Suppressor macrophage (primary cell): ENCODE measurements around the gene MPZL2.

Experiments used
- DNase-seq, 4 experiments: peaks; one replicate each; pipeline ENCODE4 v3.0.0-alpha.2; 2020 to 2022

MPZL2 gene

GRCh38 chr11:118217575-118217974 lies 46.5 kb downstream of the MPZL2 start:
- peak in 3 of 4 experiments; percentile 23 to 51 (median 39) for DNase-seq

DNA sequence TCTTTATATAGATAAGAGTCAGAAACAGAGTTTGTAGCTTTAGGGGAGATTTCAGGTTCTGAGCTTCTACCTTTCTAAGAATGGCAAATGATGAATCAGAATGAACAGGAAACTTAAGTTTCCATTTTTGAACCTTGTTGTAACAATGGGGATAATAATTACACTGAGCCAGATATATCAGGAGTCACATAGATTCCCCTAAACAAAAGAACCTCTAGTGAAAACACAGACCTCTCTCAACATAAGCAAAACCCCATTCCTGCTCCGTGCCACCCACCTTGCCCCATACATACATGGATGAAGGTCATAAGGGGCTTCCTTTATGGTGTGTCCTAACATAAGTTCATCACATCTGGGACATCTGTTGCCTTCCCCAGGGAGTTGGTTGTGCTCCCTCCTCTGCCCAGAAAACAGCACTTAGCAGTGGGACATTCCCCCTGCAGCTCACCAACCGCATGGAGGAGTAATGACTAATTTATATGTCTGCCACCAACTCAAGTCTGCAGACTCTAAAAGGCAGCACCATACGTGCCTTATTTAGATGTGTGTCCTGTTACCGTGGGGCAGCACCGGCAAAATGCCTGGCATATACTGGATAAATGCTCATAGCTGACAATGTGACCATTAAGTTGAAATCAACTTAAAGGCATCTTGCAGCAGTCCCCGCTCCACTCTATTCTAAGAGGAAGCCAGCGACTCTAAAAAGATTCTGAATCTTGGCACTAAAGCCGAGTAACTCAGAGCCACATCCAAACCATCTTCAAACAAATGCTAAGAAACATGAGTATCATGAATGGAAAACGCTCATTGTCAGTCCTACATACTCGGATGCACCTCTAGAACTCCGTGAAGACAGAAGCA lies 47.2 kb downstream of the MPZL2 start:
- DNase-seq, result peak; percentile 33 to 63 (median 56)

DNA sequence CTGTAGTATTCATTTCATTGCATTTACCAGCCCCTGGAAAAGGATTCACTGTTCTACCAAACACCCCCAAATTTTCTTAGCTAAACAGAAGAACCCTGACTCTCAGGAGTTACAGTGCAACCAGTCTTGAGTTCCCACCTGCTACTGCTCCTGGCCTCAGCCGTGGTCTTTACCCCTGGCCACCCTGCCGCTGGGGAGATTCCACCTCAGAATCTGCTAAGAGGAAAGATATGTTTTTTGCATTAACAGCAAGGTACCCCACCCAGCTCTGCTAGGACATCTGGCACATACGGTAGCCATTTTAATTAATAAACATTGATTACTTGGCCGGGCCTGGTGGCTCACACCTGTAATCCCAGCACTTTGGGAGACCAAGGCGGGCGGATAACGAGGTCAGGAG lies 48.3 kb downstream of the MPZL2 start:
- no peak for DNase-seq

GRCh38 chr11:118215262-118215661 lies 48.8 kb downstream of the MPZL2 start:
- DNase-seq, result peak in 1 of 4 experiments; percentile 53

DNA sequence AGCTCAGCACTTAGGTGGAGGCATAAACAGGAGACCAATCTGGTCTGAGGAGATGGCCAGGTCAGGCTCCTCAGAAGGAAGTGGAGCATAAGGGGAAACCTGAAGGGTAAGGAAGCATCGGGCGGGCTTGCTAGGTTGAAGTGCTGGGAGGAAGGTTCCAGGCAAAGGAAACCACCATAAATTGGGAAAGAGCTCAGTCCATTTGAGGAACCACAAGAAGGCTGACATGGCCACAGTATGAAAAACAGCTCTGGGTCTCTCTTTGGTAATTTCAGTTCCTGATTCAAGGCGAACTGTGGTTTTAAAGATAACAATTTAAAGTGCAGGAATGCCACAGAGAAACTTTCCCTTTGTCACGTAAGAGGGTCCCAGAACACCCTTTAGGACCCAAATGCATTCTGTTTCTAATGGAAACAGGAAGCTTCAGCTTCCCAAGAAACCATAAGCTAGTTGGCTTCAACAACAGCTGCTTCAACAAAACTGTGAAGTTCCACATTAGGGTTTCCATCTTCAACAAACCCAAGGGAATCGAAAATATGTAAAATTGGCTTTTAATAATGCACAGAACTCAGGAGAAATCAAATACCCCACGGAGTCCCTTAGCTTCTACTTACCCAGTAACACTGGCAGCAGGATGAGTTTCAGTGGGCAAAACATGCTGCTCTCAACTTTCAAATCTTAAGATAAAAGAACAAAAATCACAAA lies 49.7 kb downstream of the MPZL2 start:
- DNase-seq, result peak; percentile 84 to 95 (median 94)

GRCh38 chr11:118213781-118214180 lies 50.3 kb downstream of the MPZL2 start:
- DNase-seq, result no peak

- DNase-seq, result no peak
Measured at GRCh38 chr11:118213201-118213600, 50.9 kb downstream of the MPZL2 start.

DNA sequence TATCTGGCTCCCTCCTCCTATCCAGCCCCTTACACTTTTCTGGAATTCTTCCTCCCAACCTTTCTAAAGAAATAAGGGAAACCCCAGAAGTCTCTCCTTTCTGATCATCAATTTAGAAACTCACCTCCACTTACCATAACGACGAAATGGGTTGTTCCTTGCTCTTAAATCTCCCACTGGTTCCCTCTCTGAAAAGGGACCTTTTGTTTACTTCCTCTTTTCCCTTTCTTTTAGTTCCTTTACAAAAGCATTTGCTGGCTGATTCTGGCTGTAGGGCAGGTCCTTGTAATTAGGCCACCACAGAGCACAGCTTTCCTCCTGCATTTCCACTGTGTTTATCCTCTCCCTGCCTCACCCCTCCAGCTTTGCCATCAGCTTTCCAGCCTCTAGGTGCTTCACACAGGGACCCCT lies 51.3 kb downstream of the MPZL2 start:
- DNase-seq, result peak in 3 of 4 experiments; percentile 65 to 84 (median 76)

DNA sequence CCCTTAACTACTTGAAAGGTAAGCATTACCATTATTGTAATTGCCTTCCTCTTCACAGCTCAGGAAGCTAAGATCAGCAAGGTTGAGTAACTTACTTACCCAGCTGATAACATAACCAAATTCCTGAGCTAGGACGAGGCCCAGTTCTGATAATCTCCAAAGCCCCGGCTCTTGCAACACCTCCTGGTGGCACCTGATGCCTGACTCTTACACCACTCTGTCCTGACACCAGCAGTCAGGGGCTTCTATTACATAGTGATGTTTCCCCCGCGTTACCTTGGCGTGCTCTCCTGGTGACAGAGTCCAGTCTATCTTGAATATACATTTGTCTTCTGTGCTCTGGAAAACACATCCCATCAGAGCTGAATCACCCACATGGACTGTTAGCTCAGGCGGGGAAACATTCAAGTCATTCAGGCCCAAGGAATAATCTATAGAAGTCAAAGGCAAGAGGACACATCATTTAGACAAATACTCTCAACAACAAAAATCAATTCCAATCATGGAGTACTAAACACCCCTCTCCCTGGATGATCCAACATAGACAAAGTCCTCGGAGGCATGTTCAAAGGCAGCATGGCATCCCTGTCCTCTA lies 51.9 kb downstream of the MPZL2 start:
- DNase-seq, result peak in 2 of 4 experiments; percentile 21 to 22

GRCh38 chr11:118211006-118211405 lies 53.1 kb downstream of the MPZL2 start:
- no peak for DNase-seq

GRCh38 chr11:118210323-118210722 lies 53.8 kb downstream of the MPZL2 start:
- DNase-seq, result no peak

GRCh38 chr11:118209033-118209432 lies 55.1 kb downstream of the MPZL2 start:
- DNase-seq, result no peak

DNA sequence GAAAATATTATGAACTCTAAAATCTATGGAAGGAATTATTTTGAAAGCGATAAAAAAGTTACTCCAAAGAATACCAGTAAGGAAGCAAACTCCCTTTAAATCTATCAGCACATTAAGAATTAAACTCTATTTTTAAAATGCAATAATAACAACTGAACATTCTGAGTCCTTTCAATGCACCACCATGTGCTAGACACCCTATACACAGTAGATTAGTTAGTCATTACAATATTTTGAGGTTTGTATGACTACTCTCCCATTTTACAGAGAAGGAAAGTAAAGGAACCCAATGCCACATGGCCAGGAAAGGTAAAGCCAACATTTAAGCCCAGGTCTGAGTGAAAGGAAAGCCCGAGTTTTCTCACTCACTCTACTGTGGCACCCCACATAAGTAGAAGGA lies 57.0 kb downstream of the MPZL2 start:
- no peak for DNase-seq

DNA sequence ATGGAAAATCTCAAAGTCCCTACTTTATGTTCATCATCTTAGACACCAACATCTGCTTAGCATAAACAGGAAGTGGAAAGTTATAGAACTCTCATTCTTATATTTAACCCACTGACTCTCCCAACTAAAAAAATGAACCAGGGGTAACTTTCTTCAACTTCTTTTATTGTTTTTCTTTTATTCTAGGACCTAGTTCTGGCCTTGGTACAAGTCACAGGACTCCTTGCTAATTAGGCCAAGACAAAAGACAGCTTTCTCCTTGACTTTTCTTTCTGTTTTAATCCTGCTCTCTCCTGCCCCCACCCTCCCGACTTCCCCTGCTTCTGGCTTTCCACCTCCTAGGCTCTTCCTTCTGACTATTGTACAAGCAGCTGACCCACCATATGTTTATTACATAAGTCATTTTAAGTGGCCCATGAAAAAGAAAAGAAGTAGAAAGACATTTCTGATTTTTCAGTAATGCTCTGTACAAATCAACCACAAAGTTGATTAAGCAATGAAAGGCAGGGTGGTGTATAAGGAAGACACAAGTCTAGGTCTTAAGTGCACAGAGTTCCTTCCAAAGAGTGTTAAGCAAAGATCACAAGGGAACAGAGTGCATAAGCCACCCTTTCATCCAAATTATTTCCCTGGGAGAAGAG lies 57.6 kb downstream of the MPZL2 start:
- peak; percentile 64 to 93 (median 85) for DNase-seq

DNA sequence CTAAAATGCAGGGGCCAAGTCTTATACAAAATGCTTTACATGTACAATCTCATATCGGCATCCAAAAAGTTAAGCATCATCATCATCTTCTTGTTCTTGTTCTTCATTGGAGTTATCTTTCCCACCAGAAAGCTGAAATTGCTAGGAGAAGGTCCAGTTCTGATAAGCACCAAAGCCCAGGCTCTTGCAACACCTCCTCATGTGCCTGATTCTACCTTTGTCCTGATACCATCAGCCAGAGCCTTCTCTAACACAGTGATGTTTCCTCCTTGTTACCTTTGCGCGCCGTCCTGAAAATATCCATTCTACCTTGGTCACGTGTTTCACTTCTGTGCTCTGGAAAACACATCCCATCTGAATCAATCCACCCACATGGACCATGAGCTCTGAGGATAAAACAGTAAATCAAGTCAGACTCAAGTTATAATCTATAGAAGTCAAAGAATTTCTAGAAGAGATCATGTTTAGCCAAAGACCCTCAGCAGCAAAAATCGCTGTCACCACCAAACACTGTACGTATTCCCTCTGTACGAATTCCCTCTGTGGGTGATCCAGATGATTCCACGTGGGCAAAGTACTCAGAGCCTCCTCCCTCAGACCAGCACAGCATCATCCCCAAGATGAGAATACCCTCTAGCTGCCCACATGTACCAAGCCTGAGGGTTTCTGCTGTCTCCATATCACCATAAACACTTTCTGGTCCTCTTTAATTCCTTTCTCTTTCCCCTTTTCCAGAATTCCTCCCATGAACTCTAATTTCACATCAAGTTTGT lies 58.3 kb downstream of the MPZL2 start:
- peak in 1 of 4 experiments; percentile 21 for DNase-seq
